HepG2 (cell line): Measurements from ENCODE around the gene KCND1. TPM values are rescaled to one million over a fixed set of nuclear protein-coding genes. Genes with fewer than 3 reads are reported as not detected.

Source experiments
- ATAC-seq: fragments of 200-7000 bp; cut with Tn5 transposase; 3 replicates; pipeline ENCODE4 v1.9.1; 2020; ENCODE audit warnings: mild to moderate bottlenecking, moderate library complexity
- BruUV-seq: library from RNA; stranded (reverse); fragments of 400-500 nt; replicated peaks from 2 replicates; lab custom pipeline; 2021; lab: Mats Ljungman, UMichigan
- CTCF ChIA-PET: fragments of 300-600 bp; formaldehyde crosslinking; extraction: SDS; loops from one replicate; lab custom pipeline; 2021; ENCODE audit warnings: low total read pairs, inconsistent platforms, low intra/inter-chr PET ratio; lab: Yijun Ruan, JAX
- POLR2A ChIA-PET: fragments of 350-600 bp; sonication (Branson Sonifier 250); formaldehyde crosslinking; loops from one replicate; lab custom pipeline; 2020; ENCODE audit warnings: antibody characterized with exemption, inconsistent platforms; lab: Yijun Ruan, JAX
- DNase-seq: peaks from one replicate; pipeline ENCODE4 v3.0.0-alpha.2; 2015; ENCODE audit warnings: low spot score
- FAIRE-seq: peaks from 3 replicates; lab custom pipeline; 2011; peaks lifted over from hg19 to GRCh38; lab: Jason Lieb, UNC
- H2AFZ ChIP-seq: one replicate; pipeline ENCODE4 v1.6.1; 2011; ENCODE audit warnings: low read length, inconsistent platforms
- H3K27ac ChIP-seq: fragments of 300-600 bp; 3 replicates; pipeline ENCODE4 v1.8.0; 2011; ENCODE audit warnings: mixed run types, mild to moderate bottlenecking, mixed read lengths, low read length, inconsistent platforms; ENCODE audit not compliant: insufficient read depth; ENCODE audit errors: extremely low read length
- H3K27me3 ChIP-seq, 2 experiments: fragments of 200-600 bp in 1 of 2; 2 replicates in 1 of 2; 3 replicates in 1 of 2; pipeline versions ENCODE4 v1.6.0 to v1.8.0; 2011; ENCODE audit warnings: low read length in 2 of 2, mild to moderate bottlenecking in 2 of 2, moderate library complexity in 2 of 2, inconsistent platforms in 1 of 2; ENCODE audit not compliant: insufficient read depth in 2 of 2, control insufficient read depth in 1 of 2
- H3K36me3 ChIP-seq, 2 experiments: fragments of 200-600 bp in 1 of 2; replicated peaks in 1 of 2; 2 replicates in 1 of 2; 3 replicates in 1 of 2; pipeline versions ENCODE4 v1.5.1 to v1.8.0; 2011; ENCODE audit warnings: low read length in 2 of 2, inconsistent platforms in 1 of 2; ENCODE audit not compliant: insufficient read depth in 2 of 2, control insufficient read depth in 1 of 2
- H3K4me1 ChIP-seq: 2 replicates; pipeline ENCODE4 v1.5.1; 2012; ENCODE audit warnings: low read length, inconsistent platforms; ENCODE audit not compliant: insufficient read depth
- H3K4me2 ChIP-seq: 2 replicates; pipeline ENCODE4 v1.6.0; 2011; ENCODE audit warnings: low read depth, low read length, inconsistent platforms
- H3K4me3 ChIP-seq, 3 experiments: fragments of 200-600 bp in 1 of 3; sonication (generic), shearing (Covaris generic) in 1 of 3; replicated peaks in 1 of 3; 2 replicates each; pipeline ENCODE4 v1.5.1; 2011 to 2016; ENCODE audit warnings: low read length in 3 of 3, inconsistent platforms in 2 of 3, low read depth in 2 of 3, mild to moderate bottlenecking in 2 of 3, control low read depth in 1 of 3, mixed read lengths in 1 of 3; ENCODE audit not compliant: insufficient read depth in 1 of 3
- H3K79me2 ChIP-seq: one replicate; pipeline ENCODE4 v1.6.1; 2011; ENCODE audit warnings: low read length, inconsistent platforms; ENCODE audit not compliant: insufficient read depth
- H3K9ac ChIP-seq: 2 replicates; pipeline ENCODE4 v1.6.0; 2011; ENCODE audit warnings: mild to moderate bottlenecking, low read depth, low read length, inconsistent platforms; ENCODE audit not compliant: insufficient read depth
- H3K9me3 ChIP-seq: 2 replicates; pipeline ENCODE4 v1.5.1; 2012; ENCODE audit warnings: mild to moderate bottlenecking, low read length
- H4K20me1 ChIP-seq: 2 replicates; pipeline ENCODE4 v1.6.0; 2011; ENCODE audit warnings: inconsistent platforms, mild to moderate bottlenecking, low read length, moderate library complexity; ENCODE audit not compliant: insufficient read depth
- HMGXB4 ChIP-seq, 2 experiments: sonication (generic) in 1 of 2; formaldehyde crosslinking in 1 of 2; IDR thresholded peaks; 2 replicates each; pipeline versions ENCODE4 v1.4.0 to v1.6.1; 2018 to 2020; ENCODE audit warnings: missing genetic modification reagents in 2 of 2, borderline replicate concordance in 1 of 2, low read depth in 1 of 2, mild to moderate bottlenecking in 1 of 2, missing biosample characterization in 1 of 2
- HOXA9 ChIP-seq: sonication (generic); formaldehyde crosslinking; IDR thresholded peaks from 2 replicates; pipeline ENCODE4 v1.8.1; 2022; ENCODE audit warnings: missing genetic modification reagents, mild to moderate bottlenecking, moderate library complexity, borderline replicate concordance
- MTF1 ChIP-seq: sonication (generic); formaldehyde crosslinking; IDR thresholded peaks from 2 replicates; pipeline ENCODE4 v1.5.0; 2020; ENCODE audit warnings: missing genetic modification reagents
- SOX6 ChIP-seq, 2 experiments: fragments of 450-650 bp in 1 of 2; sonication (generic) in 1 of 2; formaldehyde crosslinking in 1 of 2; IDR thresholded peaks; 2 replicates each; pipeline versions ENCODE4 v1.4.0 to v1.6.1; 2017 to 2020; ENCODE audit warnings: antibody characterized with exemption in 1 of 2, mild to moderate bottlenecking in 1 of 2, missing genetic modification reagents in 1 of 2
- ZNF138 ChIP-seq: sonication (generic); formaldehyde crosslinking; IDR thresholded peaks from 2 replicates; pipeline ENCODE4 v1.5.0; 2020; ENCODE audit warnings: mild to moderate bottlenecking, low read depth, missing genetic modification reagents
- ZNF800 ChIP-seq: sonication (generic); formaldehyde crosslinking; IDR thresholded peaks from 2 replicates; pipeline ENCODE4 v1.4.0; 2020; ENCODE audit warnings: missing genetic modification reagents
- ZNF841 ChIP-seq: sonication (generic); formaldehyde crosslinking; IDR thresholded peaks from 2 replicates; pipeline ENCODE4 v1.8.1; 2023; ENCODE audit warnings: missing genetic modification reagents, borderline replicate concordance
- WGBS: methylation state at CpG from one replicate; pipeline ENCODE4 v1.1.6; 2017; ENCODE audit warnings: low lambda C conversion rate; 5-methylcytosine and 5-hydroxymethylcytosine counted together
- in situ Hi-C: cut with HindIII; loops from 2 replicates; pipeline ENCODE4 v1.10.0; 2017; ENCODE audit warnings: low pct_unique_long_range_greater_than_20kb; ENCODE audit not compliant: extremely low pct_ligation_motif_present
- intact Hi-C: fragments of 100-400 bp; cut with micrococcal nuclease; formaldehyde crosslinking; loops from one replicate; pipeline ENCODE4 v1.10.0; 2022; ENCODE audit not compliant: unreplicated experiment
- polyA plus RNA-seq, 8 experiments: library from polyadenylated mRNA; depleted of rRNA in 3 of 8; stranded (reverse) in 7 of 8; unstranded in 1 of 8; fragments of >200 nt; fragmentation: Illumina TruSeq in 4 of 8; extraction: Trizol in 4 of 8; gene quantifications; 2 replicates each; pipeline versions ENCODE4 v1.2.1 to v1.2.3, GENCODE V29; 2011 to 2016; ENCODE audit warnings: low read depth in 4 of 8, missing spikeins in 1 of 8, mixed read lengths in 1 of 8; ENCODE audit not compliant: insufficient read depth in 1 of 8
- total RNA-seq, 5 experiments: library from RNA; depleted of rRNA; stranded (reverse); fragments of >200 nt; fragmentation: Illumina TruSeq; extraction: Trizol; gene quantifications; 2 replicates each; pipeline ENCODE4 v1.2.3, GENCODE V29; 2016; ENCODE audit warnings: low read depth in 1 of 5

KCND1 gene
- total and polyA plus RNA-seq, 2 of the 13 experiments (the other 11 are each of a cell fraction or from before 2014, with no cell fraction given): 0.07 to 0.30 TPM

GRCh38 chrX:48918301-48918642 is 53.4 kb downstream of the KCND1 start:
- ATAC-seq (peak; percentile 13), DNase-seq (no peak), FAIRE-seq (no peak)
- Histone ChIP-seq H3K79me2 (peaks cover 13% of the 10 kb centered on the region), H3K27me3 (no peaks in the 10 kb centered on the region), H3K36me3 (peaks cover 0 to 17% of the 10 kb centered on the region in 2 experiments; a peak in 2 of 5 replicates), H4K20me1 (no peaks in the 10 kb centered on the region), H3K4me2 (peak overlapping the region; percentile 83), H3K4me1 (peaks cover 31% of the 10 kb centered on the region), H3K27ac (peak overlapping the region; percentile 68), H3K9ac (peak overlapping the region; percentile 76), H2AFZ (no peak overlapping the region), H3K4me3 (peak overlapping the region; percentile 60 to 85 (median 75); a peak in 5 of 6 replicates), H3K9me3 (no peaks in the 10 kb centered on the region)
- no TSS peak for BruUV-seq
- WGBS: no CpG with 5 or more reads among the region's 23 CpGs
- intact Hi-C loops (loop anchor here (5.0 to 10.0 kb wide), 2 partner anchors 153 to 271 kb away; partner anchors contain the start of gene GLOD5), in situ Hi-C loops (no loop called here)
- ChIA-PET CTCF (no interaction called here), POLR2A (no interaction called here)
- TF ChIP-seq HOXA9 (CRISPR knock-in tag) (0 out of 2 replicates have a peak, but pooled peaks have one; percentile 23), HMGXB4 (CRISPR knock-in tag; IDR thresholded peaks at IDR 0.05; ENCODE audit: borderline replicate concordance in 1 of 2, low read depth in 1 of 2) (0 out of 4 replicates have a peak, but pooled peaks of 1 of the 2 experiments have one; percentile 14), MTF1 (CRISPR knock-in tag) (no peak), SOX6 (IDR thresholded peaks at IDR 0.05) (no peak), SOX6 (CRISPR knock-in tag; IDR thresholded peaks at IDR 0.05) (no peak), ZNF138 (CRISPR knock-in tag) (no peak), ZNF841 (CRISPR knock-in tag) (0 out of 2 replicates have a peak, but pooled peaks have one; percentile 27), ZNF800 (no peak)
